Prostate gland (tissue), 2 donors: Measurements from ENCODE around the gene CEP19. TPM values are rescaled to one million over a fixed set of nuclear protein-coding genes. Genes with fewer than 3 reads are reported as not detected.

Experiments
- DNase-seq: peaks from one replicate; pipeline ENCODE4 v3.0.0-alpha.2; 2019; ENCODE audit warnings: low spot score
- H3K27ac ChIP-seq, 2 donors: fragments of 200-600 bp; sonication (generic); 2 replicates each; pipeline ENCODE4 v1.5.1; 2017 to 2019
- H3K27me3 ChIP-seq: fragments of 200-600 bp; sonication (generic); replicated peaks from 2 replicates; pipeline ENCODE4 v1.5.1; 2019; ENCODE audit not compliant: insufficient read depth
- H3K36me3 ChIP-seq, 2 donors: fragments of 200-600 bp; sonication (generic); 1 replicate in 1 of 2; 2 replicates in 1 of 2; pipeline versions ENCODE4 v1.5.1 to v1.8.1; 2017 to 2019
- H3K4me1 ChIP-seq: fragments of 200-600 bp; sonication (generic); replicated peaks from 2 replicates; pipeline ENCODE4 v1.5.1; 2019
- H3K4me3 ChIP-seq, 2 donors: fragments of 200-600 bp; sonication (generic); 2 replicates each; pipeline ENCODE4 v1.5.1; 2017 to 2019
- H3K9me3 ChIP-seq: fragments of 200-600 bp; sonication (generic); 2 replicates; pipeline ENCODE4 v1.5.1; 2017
- CTCF ChIP-seq, 4 experiments: fragments of 200-600 bp in 2 of 4; fragments of 450-650 bp in 2 of 4; sonication (generic) in 2 of 4; IDR thresholded peaks; 1 replicate in 3 of 4; 2 replicates in 1 of 4; pipeline ENCODE4 v1.5.1; 2016 to 2019; ENCODE audit warnings: antibody characterized with exemption in 4 of 4, mild to moderate bottlenecking in 2 of 4, moderate library complexity in 2 of 4
- POLR2A ChIP-seq: fragments of 450-650 bp; IDR thresholded peaks from one replicate; pipeline ENCODE4 v1.6.1; 2016; ENCODE audit warnings: antibody characterized with exemption, mild to moderate bottlenecking
- POLR2AphosphoS5 ChIP-seq: sonication (generic); formaldehyde crosslinking; IDR thresholded peaks from one replicate; pipeline ENCODE4 v1.6.1; 2017; ENCODE audit warnings: antibody characterized with exemption
- WGBS: methylation state at CpG from one replicate; pipeline ENCODE4 v1.1.5; 2018; 5-methylcytosine and 5-hydroxymethylcytosine counted together
- intact Hi-C: fragments of 100-400 bp; cut with DNase I; formaldehyde crosslinking; loops from one replicate; pipeline ENCODE4 v1.14.2; 2022
- total RNA-seq, 2 donors: library from RNA; depleted of rRNA; stranded (reverse); fragments of >200 nt; gene quantifications; one replicate each; pipeline ENCODE4 v1.1.0, GENCODE V29; 2016

The CEP19 gene
- total RNA-seq, 2 donors from 2014 or later = 2.2 to 6.3 TPM

GRCh38 chr3:196739671-196740480 is 27.8 kb upstream of the CEP19 start, which contains the start of gene PAK2:
TSS of gene PAK2 (plus strand) at chr3:196739857. CDS start at chr3:196782647, 42,790 bp downstream.
- DNase-seq = peak; percentile 94
- no peaks in the 10 kb centered on the region for H3K27me3 ChIP-seq
- H3K4me3 ChIP-seq = peak within 1 kb of the TSS; percentile 76 to 96
- H3K36me3 ChIP-seq = no peaks in the 10 kb centered on the region
- TF ChIP-seq POLR2A (peak; percentile 75), CTCF (IDR thresholded peaks at IDR 0.05) (peak in 1 of 4 experiments; percentile 21), POLR2AphosphoS5 (peak; percentile 89)
- WGBS = under 1% methylated on average over 79 of the region's 86 CpGs
- H3K27ac ChIP-seq = peak within 1 kb of the TSS; percentile 92 to 95
- H3K9me3 ChIP-seq = no peaks in the 10 kb centered on the region
- intact Hi-C loops = loop anchor here (2.0 kb wide), 1 partner anchor 27 kb away; the partner anchor contains the start of genes CEP19 and PIGX
- H3K4me1 ChIP-seq = peaks cover 3% of the 10 kb centered on the region

GRCh38 chr3:196737655-196738054 is 25.6 kb upstream of the CEP19 start:
- peaks cover 3% of the 10 kb centered on the region for H3K4me1 ChIP-seq
- H3K27ac ChIP-seq = no peak overlapping the region
- no peaks in the 10 kb centered on the region for H3K9me3 ChIP-seq
- intact Hi-C loops = no loop called here
- 93% methylated on average over 6 of the region's 6 CpGs for WGBS
- TF ChIP-seq POLR2A = no peak
- no peak for DNase-seq
- H3K36me3 ChIP-seq = no peaks in the 10 kb centered on the region
- H3K4me3 ChIP-seq = no peak overlapping the region
- H3K27me3 ChIP-seq = no peaks in the 10 kb centered on the region

GRCh38 chr3:196736670-196737374 is 24.8 kb upstream of the CEP19 start:
- H3K4me3 ChIP-seq = no peak overlapping the region
- over 99% methylated on average over 4 of the region's 4 CpGs for WGBS
- intact Hi-C loops = no loop called here
- no peaks in the 10 kb centered on the region for H3K27me3 ChIP-seq
- no peak for DNase-seq
- no peaks in the 10 kb centered on the region for H3K9me3 ChIP-seq
- H3K27ac ChIP-seq = no peak overlapping the region
- TF ChIP-seq POLR2AphosphoS5 (no peak), CTCF (IDR thresholded peaks at IDR 0.05) (no peak), POLR2A (no peak)
- H3K4me1 ChIP-seq = no peaks in the 10 kb centered on the region
- H3K36me3 ChIP-seq = no peaks in the 10 kb centered on the region

- Histone ChIP-seq H3K4me3 (no peak overlapping the region), H3K4me1 (no peaks in the 10 kb centered on the region), H3K9me3 (no peaks in the 10 kb centered on the region), H3K27me3 (no peaks in the 10 kb centered on the region), H3K27ac (no peak overlapping the region), H3K36me3 (no peaks in the 10 kb centered on the region)
- no peak for DNase-seq
- TF ChIP-seq CTCF (IDR thresholded peaks at IDR 0.05) = no peak
- no peak for TF ChIP-seq POLR2A
- no peak for TF ChIP-seq POLR2AphosphoS5
- 90% methylated on average over 3 of the region's 3 CpGs for WGBS
- intact Hi-C loops = no loop called here
Measured at GRCh38 chr3:196735751-196736150, 23.7 kb upstream of the CEP19 start.

GRCh38 chr3:196726788-196727675 is 15.0 kb upstream of the CEP19 start:
- 83% methylated on average over 7 of the region's 7 CpGs for WGBS
- no peak for DNase-seq
- Histone ChIP-seq H3K36me3 (no peaks in the 10 kb centered on the region), H3K4me1 (no peaks in the 10 kb centered on the region), H3K4me3 (no peak overlapping the region), H3K27me3 (no peaks in the 10 kb centered on the region), H3K9me3 (no peaks in the 10 kb centered on the region), H3K27ac (no peak overlapping the region)
- intact Hi-C loops = no loop called here
- TF ChIP-seq POLR2AphosphoS5 (no peak), POLR2A (no peak), CTCF (IDR thresholded peaks at IDR 0.05) (no peak)
